WTC11 (cell line): ENCODE measurements around the gene CXorf38. TPM values are rescaled to one million over a fixed set of nuclear protein-coding genes. Genes with fewer than 3 reads are reported as not detected.

ENCODE experiments used
- ATAC-seq: fragments of 200-7000 bp; cut with Tn5 transposase; 2 replicates; pipeline ENCODE4 v1.10.0; 2021; ENCODE audit warnings: mild to moderate bottlenecking, moderate library complexity
- CTCF ChIA-PET: fragments of 300-600 bp; sonication (Branson Sonifier 250); formaldehyde crosslinking; loops from one replicate; lab custom pipeline; 2021; ENCODE audit warnings: antibody characterized with exemption; lab: Charles Lee
- POLR2A ChIA-PET: fragments of 350-600 bp; sonication (Branson Sonifier 250); formaldehyde crosslinking; loops from one replicate; lab custom pipeline; 2021; ENCODE audit warnings: antibody characterized with exemption; lab: Charles Lee
- DNase-seq: peaks from one replicate; pipeline ENCODE4 v3.0.0; 2021; ENCODE audit warnings: low spot score
- H3K27ac Mint-ChIP-seq: 2 replicates; pipeline ENCODE4 v1.8.0; 2021; ENCODE audit warnings: mixed read lengths
- H3K27me3 Mint-ChIP-seq: 2 replicates; pipeline ENCODE4 v1.8.0; 2021; ENCODE audit warnings: low read depth, mild to moderate bottlenecking, moderate library complexity, mixed read lengths
- H3K36me3 Mint-ChIP-seq: 2 replicates; pipeline ENCODE4 v1.8.0; 2021; ENCODE audit warnings: mixed read lengths
- H3K4me1 Mint-ChIP-seq: 2 replicates; pipeline ENCODE4 v1.8.0; 2022; ENCODE audit warnings: mixed read lengths
- H3K4me3 Mint-ChIP-seq: 2 replicates; pipeline ENCODE4 v1.8.0; 2021; ENCODE audit warnings: mild to moderate bottlenecking, moderate library complexity, mixed read lengths
- H3K9me3 Mint-ChIP-seq: 2 replicates; pipeline ENCODE4 v1.8.0; 2021; ENCODE audit warnings: mixed read lengths
- ATF2 ChIP-seq: sonication (generic); formaldehyde crosslinking; IDR thresholded peaks from 2 replicates; pipeline ENCODE4 v1.8.1; 2022; ENCODE audit warnings: low read depth, missing genetic modification reagents, borderline replicate concordance
- ATF6 ChIP-seq: sonication (generic); formaldehyde crosslinking; IDR thresholded peaks from 2 replicates; pipeline ENCODE4 v1.8.1; 2023; ENCODE audit warnings: mild to moderate bottlenecking, missing genetic modification reagents
- FOXP1 ChIP-seq: sonication (generic); formaldehyde crosslinking; IDR thresholded peaks from 2 replicates; pipeline ENCODE4 v1.8.0; 2022; ENCODE audit warnings: missing genetic modification reagents, mild to moderate bottlenecking, moderate library complexity, borderline replicate concordance
- PRRX2 ChIP-seq: fragments of 250-450 bp; sonication (Bioruptor Pico); IDR thresholded peaks from 2 replicates; pipeline ENCODE4 v1.8.0; 2021; ENCODE audit warnings: mild to moderate bottlenecking
- RORB ChIP-seq: fragments of 250-450 bp; sonication (Bioruptor Pico); IDR thresholded peaks from 2 replicates; pipeline ENCODE4 v1.9.0; 2021; ENCODE audit warnings: mild to moderate bottlenecking
- SMAD3 ChIP-seq: sonication (generic); formaldehyde crosslinking; IDR thresholded peaks from 2 replicates; pipeline ENCODE4 v1.8.0; 2022; ENCODE audit warnings: missing genetic modification reagents, mild to moderate bottlenecking, borderline replicate concordance
- ZBTB21 ChIP-seq: sonication (generic); formaldehyde crosslinking; IDR thresholded peaks from 2 replicates; pipeline ENCODE4 v1.8.1; 2023; ENCODE audit warnings: mild to moderate bottlenecking, missing genetic modification reagents, borderline replicate concordance
- ZNF121 ChIP-seq: sonication (generic); formaldehyde crosslinking; IDR thresholded peaks from 2 replicates; pipeline ENCODE4 v1.8.0; 2023; ENCODE audit warnings: missing genetic modification reagents
- ZNF416 ChIP-seq: fragments of 250-450 bp; sonication (Bioruptor Pico); IDR thresholded peaks from 2 replicates; pipeline ENCODE4 v1.9.0; 2021; ENCODE audit warnings: mild to moderate bottlenecking, inconsistent platforms
- ZNF532 ChIP-seq: fragments of 250-450 bp; sonication (Bioruptor Pico); IDR thresholded peaks from 2 replicates; pipeline ENCODE4 v1.9.0; 2021; ENCODE audit warnings: mild to moderate bottlenecking, borderline replicate concordance
- total RNA-seq: library from RNA; stranded (reverse); gene quantifications from 3 replicates; pipeline ENCODE4 v1.2.3, GENCODE V29; 2021
- TF ChIP-seq, protein P1 (sequence below): sonication (generic); formaldehyde crosslinking; IDR thresholded peaks from 2 replicates; pipeline ENCODE4 v1.8.0; 2022; ENCODE audit warnings: mild to moderate bottlenecking, missing genetic modification reagents
- TF ChIP-seq, protein P2 (sequence below): fragments of 250-450 bp; sonication (Bioruptor Pico); IDR thresholded peaks from 2 replicates; pipeline ENCODE4 v1.9.0; 2021; ENCODE audit warnings: moderate library complexity, mild to moderate bottlenecking, inconsistent platforms, borderline replicate concordance
- TF ChIP-seq, protein P3 (sequence below): sonication (generic); formaldehyde crosslinking; IDR thresholded peaks from 2 replicates; pipeline ENCODE4 v1.8.0; 2022; ENCODE audit warnings: mild to moderate bottlenecking, missing genetic modification reagents

The CXorf38 gene
- total RNA-seq, 1 experiment from 2014 or later = 10.0 TPM

GRCh38 chrX:40623665-40624064, 23.7 kb downstream of the CXorf38 start (continued):
- no peak for TF ChIP-seq ATF2 (CRISPR knock-in tag)
- TF ChIP-seq, protein P1, sequence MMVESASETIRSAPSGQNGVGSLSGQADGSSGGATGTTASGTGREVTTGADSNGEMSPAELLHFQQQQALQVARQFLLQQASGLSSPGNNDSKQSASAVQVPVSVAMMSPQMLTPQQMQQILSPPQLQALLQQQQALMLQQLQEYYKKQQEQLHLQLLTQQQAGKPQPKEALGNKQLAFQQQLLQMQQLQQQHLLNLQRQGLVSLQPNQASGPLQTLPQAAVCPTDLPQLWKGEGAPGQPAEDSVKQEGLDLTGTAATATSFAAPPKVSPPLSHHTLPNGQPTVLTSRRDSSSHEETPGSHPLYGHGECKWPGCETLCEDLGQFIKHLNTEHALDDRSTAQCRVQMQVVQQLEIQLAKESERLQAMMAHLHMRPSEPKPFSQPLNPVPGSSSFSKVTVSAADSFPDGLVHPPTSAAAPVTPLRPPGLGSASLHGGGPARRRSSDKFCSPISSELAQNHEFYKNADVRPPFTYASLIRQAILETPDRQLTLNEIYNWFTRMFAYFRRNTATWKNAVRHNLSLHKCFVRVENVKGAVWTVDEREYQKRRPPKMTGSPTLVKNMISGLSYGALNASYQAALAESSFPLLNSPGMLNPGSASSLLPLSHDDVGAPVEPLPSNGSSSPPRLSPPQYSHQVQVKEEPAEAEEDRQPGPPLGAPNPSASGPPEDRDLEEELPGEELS = no peak
- TF ChIP-seq PRRX2 (CRISPR knock-in tag) = no peak
- TF ChIP-seq ZNF121 (CRISPR knock-in tag) = no peak
- no peak for TF ChIP-seq RORB (CRISPR knock-in tag)
- no peak for TF ChIP-seq ZBTB21 (CRISPR knock-in tag)
- TF ChIP-seq, protein P2, sequence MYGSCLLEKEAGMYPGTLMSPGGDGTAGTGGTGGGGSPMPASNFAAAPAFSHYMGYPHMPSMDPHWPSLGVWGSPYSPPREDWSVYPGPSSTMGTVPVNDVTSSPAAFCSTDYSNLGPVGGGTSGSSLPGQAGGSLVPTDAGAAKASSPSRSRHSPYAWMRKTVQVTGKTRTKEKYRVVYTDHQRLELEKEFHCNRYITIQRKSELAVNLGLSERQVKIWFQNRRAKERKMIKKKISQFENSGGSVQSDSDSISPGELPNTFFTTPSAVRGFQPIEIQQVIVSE (CRISPR knock-in tag) = no peak
- TF ChIP-seq ZNF416 (CRISPR knock-in tag) = no peak
- TF ChIP-seq FOXP1 (CRISPR knock-in tag) = no peak
- TF ChIP-seq SMAD3 (CRISPR knock-in tag) = no peak

GRCh38 chrX:40623139-40623536, 24.2 kb downstream of the CXorf38 start, which contains the start of gene MPC1L:
Gene MPC1L, plus strand, starts transcription at chrX:40623428. Its CDS starts 138 bp downstream, at chrX:40623566.
- TF ChIP-seq ATF6 (CRISPR knock-in tag) = no peak
- TF ChIP-seq, protein P3, sequence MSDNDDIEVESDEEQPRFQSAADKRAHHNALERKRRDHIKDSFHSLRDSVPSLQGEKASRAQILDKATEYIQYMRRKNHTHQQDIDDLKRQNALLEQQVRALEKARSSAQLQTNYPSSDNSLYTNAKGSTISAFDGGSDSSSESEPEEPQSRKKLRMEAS (CRISPR knock-in tag) = no peak
- no peak for TF ChIP-seq PRRX2 (CRISPR knock-in tag)
- TF ChIP-seq ZNF532 (CRISPR knock-in tag) = no peak
- peaks cover 6% of the 10 kb centered on the region for H3K4me1 Mint-ChIP-seq
- no peak within 1 kb of the TSS for H3K4me3 Mint-ChIP-seq
- no peaks in the 10 kb centered on the region for H3K9me3 Mint-ChIP-seq
- ATAC-seq = no peak
- ChIA-PET POLR2A (no interaction called here), CTCF (interaction anchor here (0.5 to 1.3 kb wide), 2 partner anchors 79 to 793 kb away, joined by 4 read pairs; no protein-coding TSS in a partner anchor)
- peaks cover 4% of the 10 kb centered on the region; the same call in 1 of the 2 replicates for H3K27me3 Mint-ChIP-seq
- H3K36me3 Mint-ChIP-seq = peaks cover under 1% of the 10 kb centered on the region; the same call in 1 of the 2 replicates
- H3K27ac Mint-ChIP-seq = no peak within 1 kb of the TSS
- no peak for DNase-seq
